ENCODE results near the gene ATF6B. TPM values are rescaled to one million over a fixed set of nuclear protein-coding genes. Genes with fewer than 3 reads are reported as not detected.

ATF6B gene
- total and polyA plus RNA-seq, 3 experiments from 2014 or later, result 20.7 to 74.4 (median 72.5) TPM

GRCh38 chr6:32152769-32153563 is 24.9 kb upstream of the ATF6B start:
- POLR2A ChIA-PET, result no interaction called here
- Histone ChIP-seq H3K4me1 (ENCODE audit: insufficient read depth, low read length) (peaks cover 27% of the 10 kb centered on the region), H3K36me3 (ENCODE audit: insufficient read depth, low read length) (peaks cover 11% of the 10 kb centered on the region), H3K4me3 (ENCODE audit: low read length) (no peak overlapping the region), H3K9me3 (ENCODE audit: low read length) (no peaks in the 10 kb centered on the region), H3K27ac (ENCODE audit: low read depth, low read length) (peak overlapping the region; percentile 82), H3K27me3 (ENCODE audit: insufficient read depth, low read length, poor library complexity, severe bottlenecking) (no peaks in the 10 kb centered on the region)
- peaks cover 0 to 3% (median 0%) of the 10 kb centered on the region in 5 donors for H3K9me3 Mint-ChIP-seq
- peak overlapping the region; percentile 81 to 97 (median 86) for H3K27ac Mint-ChIP-seq
- H3K4me3 Mint-ChIP-seq, result peak overlapping the region; percentile 59 to 98 (median 73)
- H3K36me3 Mint-ChIP-seq, result peaks cover 6 to 18% (median 10%) of the 10 kb centered on the region in 3 donors
- H3K27me3 Mint-ChIP-seq, result peaks cover 21 to 28% of the 10 kb centered on the region in 2 donors
- CTCF ChIA-PET, result interaction anchor here (0.9 to 1.9 kb wide), 4 partner anchors 24 to 67 kb away, joined by 3 to 4 read pairs (median 4); no protein-coding TSS in a partner anchor
- DNase-seq, result no peak
- peaks cover 44 to 70% (median 50%) of the 10 kb centered on the region in 3 donors for H3K4me1 Mint-ChIP-seq

- H3K4me1 Mint-ChIP-seq, result peaks cover 50 to 77% (median 58%) of the 10 kb centered on the region in 3 donors
- H3K27ac ChIP-seq (ENCODE audit: low read depth, low read length), result peak within 1 kb of the TSS; percentile 82
- H3K27me3 Mint-ChIP-seq, result peaks cover 23 to 34% of the 10 kb centered on the region in 2 donors
- H3K27ac Mint-ChIP-seq, result peak within 1 kb of the TSS in 7 of 8 donors; percentile 36 to 91 (median 85)
- peaks cover 0 to 6% (median 0%) of the 10 kb centered on the region in 5 donors for H3K9me3 Mint-ChIP-seq
- peaks cover 6% of the 10 kb centered on the region for H3K36me3 ChIP-seq (ENCODE audit: insufficient read depth, low read length)
- ChIA-PET POLR2A (no interaction called here), CTCF (interaction anchor here (0.6 to 1.9 kb wide), 7 partner anchors 19 to 1367 kb away, joined by 3 to 4 read pairs (median 3); no protein-coding TSS in a partner anchor)
- H3K27me3 ChIP-seq (ENCODE audit: insufficient read depth, low read length, poor library complexity, severe bottlenecking), result no peaks in the 10 kb centered on the region
- H3K36me3 Mint-ChIP-seq, result peaks cover 0 to 11% (median 8%) of the 10 kb centered on the region in 3 donors
- H3K4me1 ChIP-seq (ENCODE audit: insufficient read depth, low read length), result peaks cover 27% of the 10 kb centered on the region
- H3K4me3 ChIP-seq (ENCODE audit: low read length), result peak within 1 kb of the TSS; percentile 44
- peak within 1 kb of the TSS; percentile 23 to 98 (median 74) for H3K4me3 Mint-ChIP-seq
- DNase-seq, result peak in 1 of 5 donors; percentile 36
- H3K9me3 ChIP-seq (ENCODE audit: low read length), result no peaks in the 10 kb centered on the region
Observed at GRCh38 chr6:32151863-32152768, 24.1 kb upstream of the ATF6B start, which contains the start of gene PRRT1. PRRT1 (minus strand) TSS chr6:32151939; CDS start chr6:32151827, 112 bp downstream.

- H3K4me3 Mint-ChIP-seq, result peak overlapping the region in 6 of 7 donors; percentile 8 to 74 (median 26)
- POLR2A ChIA-PET, result interaction anchor here (0.6 kb wide), 1 partner anchor 80 kb away, joined by 5 read pairs; no protein-coding TSS in a partner anchor
Observed at GRCh38 chr6:32151181-32151862, 23.3 kb upstream of the ATF6B start.

GRCh38 chr6:32149932-32150870 is 22.2 kb upstream of the ATF6B start:
- Mint-ChIP-seq H3K36me3 (peaks cover 0 to 9% (median 8%) of the 10 kb centered on the region in 3 donors), H3K27me3 (peaks cover 29 to 47% of the 10 kb centered on the region in 2 donors), H3K4me3 (peak overlapping the region in 6 of 7 donors; percentile 14 to 82 (median 26)), H3K9me3 (peaks cover 0 to 8% (median 0%) of the 10 kb centered on the region in 5 donors), H3K27ac (peak overlapping the region in 3 of 8 donors; percentile 33 to 72 (median 36)), H3K4me1 (peaks cover 47 to 68% (median 64%) of the 10 kb centered on the region in 3 donors)
- ChIA-PET CTCF (interaction anchor here (1.1 kb wide), 1 partner anchor 45 kb away, joined by 3 read pairs; no protein-coding TSS in a partner anchor), POLR2A (no interaction called here)
- no peak overlapping the region for H3K4me3 ChIP-seq (ENCODE audit: low read length)
- no peaks in the 10 kb centered on the region for H3K27me3 ChIP-seq (ENCODE audit: insufficient read depth, low read length, poor library complexity, severe bottlenecking)
- H3K36me3 ChIP-seq (ENCODE audit: insufficient read depth, low read length), result no peaks in the 10 kb centered on the region
- H3K9me3 ChIP-seq (ENCODE audit: low read length), result no peaks in the 10 kb centered on the region
- peaks cover 21% of the 10 kb centered on the region for H3K4me1 ChIP-seq (ENCODE audit: insufficient read depth, low read length)
- H3K27ac ChIP-seq (ENCODE audit: low read depth, low read length), result no peak overlapping the region
- DNase-seq, result no peak

More at GRCh38 chr6:32151181-32151862, 23.3 kb upstream of the ATF6B start:
- CTCF ChIA-PET, result interaction anchor here (0.6 to 1.9 kb wide), 5 partner anchors 19 to 1368 kb away, joined by 3 to 4 read pairs (median 3); no protein-coding TSS in a partner anchor
- Mint-ChIP-seq H3K9me3 (peaks cover 0 to 8% (median 0%) of the 10 kb centered on the region in 5 donors), H3K36me3 (peaks cover 0 to 11% (median 8%) of the 10 kb centered on the region in 3 donors), H3K27me3 (peaks cover 25 to 40% of the 10 kb centered on the region in 2 donors), H3K4me1 (peaks cover 52 to 75% (median 63%) of the 10 kb centered on the region in 3 donors), H3K27ac (peak overlapping the region in 5 of 8 donors; percentile 22 to 83 (median 51))
- Histone ChIP-seq H3K4me3 (ENCODE audit: low read length) (peak overlapping the region; percentile 17), H3K36me3 (ENCODE audit: insufficient read depth, low read length) (peaks cover 2% of the 10 kb centered on the region), H3K27ac (ENCODE audit: low read depth, low read length) (no peak overlapping the region), H3K9me3 (ENCODE audit: low read length) (no peaks in the 10 kb centered on the region), H3K4me1 (ENCODE audit: insufficient read depth, low read length) (peaks cover 27% of the 10 kb centered on the region), H3K27me3 (ENCODE audit: insufficient read depth, low read length, poor library complexity, severe bottlenecking) (no peaks in the 10 kb centered on the region)
- DNase-seq, result no peak

GRCh38 chr6:32149092-32149755 is 21.2 kb upstream of the ATF6B start:
- H3K4me3 Mint-ChIP-seq, result peak overlapping the region; percentile 80 to 89 (median 84)
- Histone ChIP-seq H3K9me3 (ENCODE audit: low read length) (no peaks in the 10 kb centered on the region), H3K27ac (ENCODE audit: low read depth, low read length) (no peak overlapping the region), H3K4me1 (ENCODE audit: insufficient read depth, low read length) (peaks cover 14% of the 10 kb centered on the region), H3K4me3 (ENCODE audit: low read length) (no peak overlapping the region), H3K36me3 (ENCODE audit: insufficient read depth, low read length) (no peaks in the 10 kb centered on the region), H3K27me3 (ENCODE audit: insufficient read depth, low read length, poor library complexity, severe bottlenecking) (no peaks in the 10 kb centered on the region)
- peak overlapping the region; percentile 28 to 88 (median 68) for H3K27ac Mint-ChIP-seq
- H3K9me3 Mint-ChIP-seq, result peaks cover 0 to 8% (median 0%) of the 10 kb centered on the region in 5 donors
- ChIA-PET CTCF (interaction anchor here (1.1 to 2.0 kb wide), 3 partner anchors 11 to 46 kb away, joined by 3 to 9 read pairs (median 5); no protein-coding TSS in a partner anchor), POLR2A (no interaction called here)
- H3K27me3 Mint-ChIP-seq, result peaks cover 29 to 47% of the 10 kb centered on the region in 2 donors
- peaks cover 39 to 58% (median 54%) of the 10 kb centered on the region in 3 donors for H3K4me1 Mint-ChIP-seq
- no peak for DNase-seq
- peaks cover 0 to 8% (median 4%) of the 10 kb centered on the region in 3 donors for H3K36me3 Mint-ChIP-seq

Measured in CD8-positive, alpha-beta memory T cell (primary cell).